Right ventricle myocardium superior (tissue), 1 donor: ENCODE measurements around the gene TBL1Y. TPM values are rescaled to one million over a fixed set of nuclear protein-coding genes. Genes with fewer than 3 reads are reported as not detected.
"Not testable (repeated sequence)": the region's sequence is repeated elsewhere in the genome, so short reads cannot be mapped to it uniquely, and the experiment has no call there.

ENCODE experiments used
- ATAC-seq: fragments of 200-7000 bp; cut with Tn5 transposase; one replicate; pipeline ENCODE4 v1.9.1; 2020; ENCODE audit warnings: mild to moderate bottlenecking; ENCODE audit not compliant: poor library complexity
- DNase-seq: peaks from one replicate; pipeline ENCODE4 v3.0.0-alpha.2; 2020
- intact Hi-C: fragments of 100-400 bp; cut with DNase I; formaldehyde crosslinking; loops from one replicate; pipeline ENCODE4 v1.11.2; 2022
- total RNA-seq: library from RNA; stranded (reverse); fragmentation: NEBNext Ultra II Directional; extraction: Animal tissue kit (Norgen Biotek cat#: 25700); gene quantifications from one replicate; pipeline ENCODE4 v1.2.1, GENCODE V29; 2021
- donor health status: DM: no; HTN: yes; CAD: no; lungs with severe emphysema.

Gene TBL1Y
- total RNA-seq, 1 donor from 2014 or later, result not detected

DNA sequence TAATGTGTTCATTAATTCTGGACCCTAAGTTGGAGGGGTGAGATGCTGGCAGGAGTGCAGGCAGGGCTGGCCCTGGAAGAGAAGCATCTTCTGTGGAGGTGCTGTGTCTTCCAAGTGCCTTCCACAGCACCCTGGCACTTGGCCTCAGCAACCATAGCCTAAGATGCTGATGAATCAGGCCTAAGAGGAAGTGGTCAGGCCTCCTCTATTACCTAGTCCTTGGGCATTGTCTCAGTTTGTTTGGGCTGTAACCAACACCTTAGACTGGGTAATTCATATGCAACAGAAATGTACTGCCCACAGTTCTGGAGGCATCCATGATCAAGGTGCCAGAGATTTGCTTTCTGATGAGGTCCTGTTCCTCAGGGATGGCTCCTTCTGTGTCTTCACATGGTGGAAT, 128.5 kb downstream of the TBL1Y start:
- DNase-seq, result no peak
- intact Hi-C loops, result no loop called here
- ATAC-seq, result no peak

DNA sequence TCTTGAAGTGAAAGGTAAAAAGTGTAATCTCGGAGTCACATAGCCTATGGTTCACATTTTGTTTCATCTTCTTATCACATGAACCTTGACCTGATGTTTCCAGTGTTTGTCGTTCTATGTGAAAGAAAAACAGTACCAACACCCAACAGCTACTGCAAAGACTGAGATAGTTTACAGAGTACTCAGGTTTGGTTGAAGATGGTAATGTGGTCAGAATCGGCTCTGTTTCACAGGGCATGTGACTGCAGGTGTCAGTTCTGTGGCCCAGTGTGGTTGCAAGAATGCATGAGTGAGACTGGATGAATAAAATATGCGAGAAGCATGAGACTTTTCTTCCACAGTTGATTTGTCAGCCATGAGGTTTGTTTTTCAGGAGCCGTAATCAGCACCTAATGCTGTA, 130.2 kb downstream of the TBL1Y start:
- intact Hi-C loops, result no loop called here
- ATAC-seq (no peak), DNase-seq (no peak)

DNA sequence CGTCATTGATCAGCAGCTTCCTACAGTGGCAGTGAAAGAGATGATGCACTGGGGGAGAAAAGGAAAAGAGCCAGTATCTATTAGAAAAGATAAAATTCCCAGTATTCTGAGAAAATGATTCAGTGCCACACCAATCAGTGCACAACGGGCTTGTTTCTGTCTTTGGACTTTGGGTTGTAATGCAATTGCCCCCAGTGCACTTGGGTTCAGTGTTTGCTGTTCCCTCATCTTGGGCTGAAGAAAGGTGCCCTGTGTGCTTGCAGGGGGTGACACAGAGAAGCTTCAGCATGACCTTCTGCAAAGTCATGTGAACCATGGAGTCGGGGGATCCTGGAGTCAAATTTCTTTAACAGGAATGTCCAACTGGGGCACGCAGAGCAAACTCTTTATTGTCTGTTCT, 131.5 kb downstream of the TBL1Y start:
- DNase-seq (no peak), ATAC-seq (no peak)
- intact Hi-C loops, result no loop called here

DNA sequence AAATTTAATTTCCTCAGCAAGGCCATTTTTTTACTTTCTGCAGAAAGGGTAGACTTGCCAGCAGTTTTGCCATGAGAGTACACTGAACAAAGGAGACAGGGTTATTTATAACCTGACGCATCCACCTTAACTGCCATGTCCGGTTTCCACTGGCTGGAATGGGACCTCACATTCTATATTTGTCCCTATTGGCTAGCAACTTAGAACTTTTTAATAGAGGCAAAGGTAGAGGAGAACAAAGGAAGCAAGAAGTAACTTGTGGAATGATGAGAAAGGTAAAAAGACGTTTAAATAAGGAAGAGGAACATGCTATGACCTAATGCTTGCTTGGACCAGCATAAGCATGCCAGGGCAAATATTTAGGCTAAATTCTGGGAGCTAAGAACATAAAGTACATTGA, 142.0 kb downstream of the TBL1Y start:
- DNase-seq, intact Hi-C loops, ATAC-seq: not testable (repeated sequence)

DNA sequence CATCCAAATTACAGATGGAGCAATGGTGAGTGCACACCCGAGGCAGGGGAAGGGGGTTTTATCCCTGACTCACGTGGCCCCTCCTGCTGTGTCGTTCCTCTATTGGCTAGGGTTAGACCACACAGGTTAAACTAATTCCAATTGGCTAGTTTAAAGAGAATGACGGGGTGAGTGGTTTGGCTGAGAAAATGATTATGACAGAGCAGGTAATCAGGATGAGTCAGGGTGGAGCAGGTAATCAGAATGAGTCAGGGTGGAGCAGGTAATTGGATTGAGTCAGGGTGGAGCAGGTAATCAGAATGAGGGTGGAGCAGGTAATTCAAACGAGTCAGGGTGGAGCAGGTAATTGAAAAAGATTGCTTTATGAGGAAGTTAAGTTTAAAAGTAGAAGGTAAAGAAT, 146.4 kb downstream of the TBL1Y start:
- ATAC-seq (no peak), DNase-seq (no peak)
- intact Hi-C loops, result no loop called here

GRCh38 chrY:7078725-7079124, 168.2 kb downstream of the TBL1Y start:
- DNase-seq (no peak), ATAC-seq (peak; percentile 59)
- intact Hi-C loops, result no loop called here

DNA sequence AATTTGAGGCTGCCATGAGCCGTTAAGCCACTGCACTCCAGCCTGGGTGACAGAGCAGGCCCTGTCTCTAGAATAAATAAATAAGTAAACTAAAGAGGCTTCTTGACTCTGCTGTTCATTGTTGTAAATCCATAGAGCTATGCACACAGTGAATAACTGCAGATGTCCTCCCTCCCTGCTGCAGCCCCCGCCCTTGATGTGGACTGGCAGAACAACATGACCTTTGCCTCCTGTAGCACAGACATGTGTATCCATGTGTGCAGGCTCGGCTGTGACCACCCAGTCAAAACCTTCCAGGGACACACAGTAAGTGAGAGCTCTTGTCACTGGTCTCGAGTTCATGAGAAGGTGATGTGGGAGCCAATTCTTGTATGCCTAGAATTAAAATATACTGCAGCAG, 170.1 kb downstream of the TBL1Y start:
- DNase-seq, ATAC-seq, intact Hi-C loops: not testable (repeated sequence)

- intact Hi-C loops, result loop anchor here (5.0 kb wide), 1 partner anchor 123 kb away; no protein-coding TSS in a partner anchor
- ATAC-seq (peak; percentile 85), DNase-seq (peak; percentile 83)
These were observed 175.1 kb downstream of the TBL1Y start for GRCh38 chrY:7085606-7086005.

GRCh38 chrY:7092836-7093235, 182.3 kb downstream of the TBL1Y start:
- ATAC-seq (no peak), DNase-seq (no peak)
- intact Hi-C loops, result no loop called here

DNA sequence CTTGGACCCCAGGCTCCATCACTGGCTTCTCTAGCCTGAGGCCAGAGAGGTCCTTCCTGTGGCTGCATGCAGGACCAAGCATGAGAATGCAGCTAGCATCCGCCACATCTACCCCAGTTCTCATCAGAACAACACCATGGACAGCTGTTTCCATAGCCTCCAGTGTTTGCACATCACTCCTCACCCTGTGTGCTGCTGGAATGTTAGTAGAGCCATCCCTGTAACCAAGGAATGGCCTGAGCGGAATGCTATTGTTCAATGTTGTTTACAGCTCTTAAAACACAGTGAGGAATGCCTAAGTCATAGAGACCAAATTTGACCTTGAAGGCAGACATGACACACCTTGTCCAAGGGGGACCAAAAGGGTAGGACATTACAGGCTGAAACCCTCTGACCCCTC, 183.9 kb downstream of the TBL1Y start:
- intact Hi-C loops, result no loop called here
- DNase-seq, result no peak
- ATAC-seq, result no peak

DNA sequence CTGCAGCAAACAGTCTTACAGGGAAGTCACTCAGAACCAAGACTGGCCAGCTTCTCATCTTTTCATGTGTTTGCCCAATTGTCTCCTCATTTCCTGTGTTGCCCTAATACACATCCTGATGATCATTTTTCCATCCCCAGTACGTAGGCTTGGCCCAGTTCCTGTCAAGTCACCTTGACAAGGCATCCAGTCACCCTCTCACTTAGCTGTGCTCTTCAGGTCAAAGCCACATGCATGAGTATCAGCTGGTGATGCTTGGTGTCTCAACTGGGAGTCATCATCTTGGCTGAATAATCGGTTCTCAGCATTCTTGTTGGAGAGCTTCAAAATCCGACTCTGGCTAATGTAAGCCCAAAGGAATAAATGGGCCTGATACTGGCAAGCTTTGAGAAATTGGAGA, 186.5 kb downstream of the TBL1Y start:
- intact Hi-C loops, result no loop called here
- DNase-seq (no peak), ATAC-seq (no peak)

DNA sequence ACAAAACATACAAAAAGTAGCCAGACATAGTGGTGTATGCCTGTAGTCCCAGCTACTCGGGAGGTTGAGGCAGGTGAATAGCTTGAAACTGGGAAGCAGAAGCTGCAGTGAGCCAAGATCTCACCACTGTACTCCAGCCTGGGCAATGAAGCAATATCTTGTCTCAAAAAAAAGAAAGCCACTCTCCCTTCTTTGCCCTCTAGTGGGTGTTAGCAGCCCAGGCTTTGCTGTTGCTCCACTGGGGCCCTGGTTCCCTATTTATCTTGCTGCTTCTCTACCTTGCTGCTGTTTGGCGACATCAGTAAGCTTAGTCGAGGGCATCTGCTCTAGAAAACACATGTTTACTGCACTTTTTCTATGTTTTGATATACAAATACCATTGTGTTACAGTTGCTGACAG, 189.2 kb downstream of the TBL1Y start:
- intact Hi-C loops, result no loop called here
- DNase-seq (no peak), ATAC-seq (no peak)

DNA sequence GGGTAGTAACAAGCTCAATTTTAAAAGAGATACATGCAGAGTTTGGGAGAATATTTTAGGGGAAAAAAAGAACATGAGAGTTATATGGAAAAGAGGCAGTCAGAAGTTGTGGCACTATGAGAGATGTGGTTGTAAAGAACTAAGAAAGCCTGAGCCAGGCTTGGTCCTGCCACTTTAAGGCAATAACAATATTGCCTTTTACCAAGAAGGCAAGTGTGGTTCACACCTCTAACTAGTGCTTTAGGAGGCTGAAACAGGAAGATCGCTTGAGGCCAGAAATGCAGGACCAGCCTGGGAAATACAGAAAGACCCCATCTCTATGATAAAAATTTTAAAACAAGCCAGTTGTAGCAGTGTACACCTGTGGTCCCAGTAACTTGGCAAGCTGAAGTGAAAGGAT, 192.2 kb downstream of the TBL1Y start:
- DNase-seq (no peak), ATAC-seq (no peak)
- intact Hi-C loops, result no loop called here

- DNase-seq (no peak), ATAC-seq (no peak)
- intact Hi-C loops, result no loop called here
These were observed 196.7 kb downstream of the TBL1Y start for GRCh38 chrY:7107179-7107578.

- ATAC-seq, result no peak
- intact Hi-C loops, result no loop called here
- no peak for DNase-seq
These were observed 199.6 kb downstream of the TBL1Y start for GRCh38 chrY:7110086-7110485.

- intact Hi-C loops, result no loop called here
- no peak for DNase-seq
These were observed 205.4 kb downstream of the TBL1Y start for GRCh38 chrY:7115871-7116270.

GRCh38 chrY:7122202-7122601, 211.7 kb downstream of the TBL1Y start:
- ATAC-seq (no peak), DNase-seq (no peak)
- intact Hi-C loops, result no loop called here

More at GRCh38 chrY:7115871-7116270, 205.4 kb downstream of the TBL1Y start:
- no peak for ATAC-seq

- DNase-seq, result no peak
- intact Hi-C loops, result no loop called here
- ATAC-seq, result no peak
These were observed 214.9 kb downstream of the TBL1Y start for GRCh38 chrY:7125136-7126056.

- no peak for DNase-seq
- ATAC-seq, result no peak
- intact Hi-C loops, result no loop called here
These were observed 217.7 kb downstream of the TBL1Y start for GRCh38 chrY:7128211-7128610.
